GM19467 (cell line): Measurements from ENCODE around the gene AKAP5.

Experiments used
- ATAC-seq: cut with Tn5 transposase; IDR thresholded peaks from one replicate; pipeline ENCODE4 v1.9.1; 2021; ENCODE audit warnings: mild to moderate bottlenecking, moderate library complexity; ENCODE audit not compliant: unreplicated experiment

AKAP5 gene

GRCh38 chr14:64522591-64523355 is 57.5 kb downstream of the AKAP5 start:
- no peak for ATAC-seq
